ENCODE results near the gene ZDHHC20.
A peak's percentile ranks its signal among the peaks of the same experiment; 100 is the strongest.

ZDHHC20 gene

DNA sequence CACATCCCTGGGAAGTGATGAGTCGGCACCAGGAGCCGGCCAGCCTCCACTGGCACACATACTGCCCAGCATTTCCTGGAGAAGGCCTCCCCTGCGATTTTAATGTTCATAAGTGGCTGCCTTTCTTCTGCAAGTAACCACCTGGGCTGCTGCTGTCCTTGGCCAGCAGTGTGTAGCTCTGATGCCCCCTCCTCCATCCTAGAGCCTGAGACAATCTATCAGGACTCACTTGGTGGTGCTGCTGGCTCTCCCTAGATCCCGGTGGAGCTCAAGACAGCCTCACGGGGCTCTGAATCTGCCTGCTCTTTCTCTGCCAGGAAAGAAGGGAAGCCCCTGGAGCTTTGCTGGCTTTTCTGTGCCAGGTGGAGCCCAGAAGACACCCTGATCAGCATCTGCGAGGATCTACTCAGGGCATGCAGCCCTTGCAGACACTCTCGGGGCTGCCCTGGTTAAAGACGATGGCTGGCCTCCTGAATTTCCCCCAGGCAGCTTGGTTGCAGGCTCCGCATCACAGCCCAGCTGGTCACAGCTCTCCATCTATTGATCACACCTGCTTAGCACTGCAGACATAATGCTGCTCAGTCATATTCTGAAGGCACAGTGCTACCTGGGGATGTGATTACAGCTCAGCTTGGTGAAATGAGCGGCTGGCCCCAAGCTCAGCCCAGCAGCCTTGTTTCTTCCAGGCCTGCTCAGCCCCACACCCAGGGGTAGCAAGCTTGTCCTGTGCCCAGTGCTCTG, 122.3 kb downstream of the ZDHHC20 start:
- DNase-seq (ENCODE audit: low read depth): no peak
- H3K4me3 ChIP-seq (ENCODE audit: low read depth, low read length): no peak overlapping the region
- TF ChIP-seq, protein P1, sequence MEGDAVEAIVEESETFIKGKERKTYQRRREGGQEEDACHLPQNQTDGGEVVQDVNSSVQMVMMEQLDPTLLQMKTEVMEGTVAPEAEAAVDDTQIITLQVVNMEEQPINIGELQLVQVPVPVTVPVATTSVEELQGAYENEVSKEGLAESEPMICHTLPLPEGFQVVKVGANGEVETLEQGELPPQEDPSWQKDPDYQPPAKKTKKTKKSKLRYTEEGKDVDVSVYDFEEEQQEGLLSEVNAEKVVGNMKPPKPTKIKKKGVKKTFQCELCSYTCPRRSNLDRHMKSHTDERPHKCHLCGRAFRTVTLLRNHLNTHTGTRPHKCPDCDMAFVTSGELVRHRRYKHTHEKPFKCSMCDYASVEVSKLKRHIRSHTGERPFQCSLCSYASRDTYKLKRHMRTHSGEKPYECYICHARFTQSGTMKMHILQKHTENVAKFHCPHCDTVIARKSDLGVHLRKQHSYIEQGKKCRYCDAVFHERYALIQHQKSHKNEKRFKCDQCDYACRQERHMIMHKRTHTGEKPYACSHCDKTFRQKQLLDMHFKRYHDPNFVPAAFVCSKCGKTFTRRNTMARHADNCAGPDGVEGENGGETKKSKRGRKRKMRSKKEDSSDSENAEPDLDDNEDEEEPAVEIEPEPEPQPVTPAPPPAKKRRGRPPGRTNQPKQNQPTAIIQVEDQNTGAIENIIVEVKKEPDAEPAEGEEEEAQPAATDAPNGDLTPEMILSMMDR (IDR thresholded peaks at IDR 0.05; ENCODE audit: low read depth, low read length, missing control alignments): no peak
- in situ Hi-C loops (cut with HindIII; ENCODE audit: low sequenced_read_pairs): no loop called here

DNA sequence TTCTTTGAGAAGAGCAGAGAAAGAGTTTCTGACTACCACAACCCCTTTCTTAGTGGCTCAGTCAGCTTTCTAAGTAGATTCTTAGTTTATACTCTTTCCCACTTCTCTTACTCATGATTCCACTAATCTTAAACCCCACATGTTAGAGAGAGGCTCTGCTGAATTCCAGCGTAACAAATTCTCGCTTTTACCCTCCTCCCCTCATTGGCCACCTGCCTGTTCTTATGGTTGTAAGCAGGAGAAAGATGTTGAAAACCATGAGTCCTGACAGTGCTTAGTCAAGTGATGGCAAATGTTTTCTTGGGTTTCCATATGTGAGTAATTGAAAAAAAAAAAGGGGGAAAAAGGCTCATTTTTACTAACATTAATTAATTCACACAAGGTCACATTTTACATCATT, 125.9 kb downstream of the ZDHHC20 start:
- in situ Hi-C loops (cut with HindIII; ENCODE audit: low sequenced_read_pairs): no loop called here
- TF ChIP-seq, protein P1 (IDR thresholded peaks at IDR 0.05; ENCODE audit: low read depth, low read length, missing control alignments): no peak
- H3K4me3 ChIP-seq (ENCODE audit: low read depth, low read length): no peak overlapping the region
- no peak for DNase-seq (ENCODE audit: low read depth)

DNA sequence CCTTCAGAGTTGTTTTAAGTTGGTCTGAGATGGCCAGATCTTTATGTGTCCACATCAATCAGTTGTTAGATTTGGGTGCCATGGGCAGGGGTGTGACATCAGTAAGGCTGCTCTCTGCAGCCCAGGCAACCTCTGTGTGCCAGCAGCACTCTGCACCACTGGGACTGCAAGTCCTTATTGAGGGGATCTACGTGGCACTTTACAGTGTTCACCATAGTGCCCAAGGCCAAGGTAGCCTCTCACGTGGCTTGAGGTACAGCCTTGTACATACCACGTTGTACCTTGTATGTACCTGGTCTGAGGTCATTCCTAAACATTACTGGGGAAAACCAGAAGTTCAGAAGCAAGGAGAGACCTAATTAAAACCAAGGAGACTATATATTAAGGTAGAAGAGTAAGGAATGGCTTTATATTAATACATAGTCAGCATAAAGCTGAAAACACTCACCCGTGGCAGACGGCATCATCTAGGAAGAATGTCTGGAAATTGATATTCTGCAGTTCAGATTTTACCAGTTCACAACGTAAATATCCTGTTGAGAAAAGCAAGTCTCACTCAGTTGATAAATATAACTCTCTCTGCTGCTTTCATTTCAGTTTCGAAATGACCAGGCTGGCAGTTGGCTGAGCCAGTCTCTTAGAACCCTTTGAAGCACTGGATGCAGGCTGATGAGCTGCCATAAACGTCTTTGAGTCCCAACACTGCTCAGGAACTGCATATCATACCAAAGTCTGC, 128.8 kb downstream of the ZDHHC20 start:
- H3K4me3 ChIP-seq (ENCODE audit: low read depth, low read length): no peak overlapping the region
- in situ Hi-C loops (cut with HindIII; ENCODE audit: low sequenced_read_pairs): no loop called here
- DNase-seq (ENCODE audit: low read depth): no peak
- TF ChIP-seq, protein P1 (IDR thresholded peaks at IDR 0.05; ENCODE audit: low read depth, low read length, missing control alignments): no peak

DNA sequence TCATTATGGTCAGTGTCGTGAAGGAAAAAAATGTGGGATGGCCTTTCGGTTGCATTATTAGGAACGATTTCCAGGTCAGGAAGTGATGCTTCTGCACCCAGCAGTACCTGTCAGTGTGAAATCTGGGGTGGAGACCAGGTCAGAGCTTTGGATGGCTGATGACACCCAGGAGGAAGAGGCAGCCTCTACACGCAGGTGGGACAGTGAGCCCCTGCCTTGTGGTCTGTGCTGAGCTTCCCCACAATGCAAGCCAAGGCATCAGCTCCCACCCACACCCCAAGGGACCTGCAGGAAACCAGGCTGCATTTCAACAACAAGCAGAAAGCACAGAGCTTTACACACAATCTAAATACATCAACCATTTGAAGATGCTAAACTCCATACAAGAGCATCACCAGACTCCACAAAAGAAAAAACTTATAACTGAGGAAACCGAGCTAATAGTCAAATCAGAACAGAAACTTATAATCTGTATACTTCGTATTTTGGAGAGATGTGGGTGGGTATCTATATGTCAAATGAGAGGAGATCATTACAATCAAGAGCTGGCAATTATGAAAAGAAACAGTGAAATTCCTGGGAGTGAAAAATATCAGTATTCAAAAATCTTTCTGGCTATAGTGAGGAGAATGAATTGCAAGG, 130.1 kb downstream of the ZDHHC20 start:
- no peak overlapping the region for H3K4me3 ChIP-seq (ENCODE audit: low read depth, low read length)
- TF ChIP-seq, protein P1 (IDR thresholded peaks at IDR 0.05; ENCODE audit: low read depth, low read length, missing control alignments): no peak
- DNase-seq (ENCODE audit: low read depth): no peak
- in situ Hi-C loops (cut with HindIII; ENCODE audit: low sequenced_read_pairs): no loop called here

DNA sequence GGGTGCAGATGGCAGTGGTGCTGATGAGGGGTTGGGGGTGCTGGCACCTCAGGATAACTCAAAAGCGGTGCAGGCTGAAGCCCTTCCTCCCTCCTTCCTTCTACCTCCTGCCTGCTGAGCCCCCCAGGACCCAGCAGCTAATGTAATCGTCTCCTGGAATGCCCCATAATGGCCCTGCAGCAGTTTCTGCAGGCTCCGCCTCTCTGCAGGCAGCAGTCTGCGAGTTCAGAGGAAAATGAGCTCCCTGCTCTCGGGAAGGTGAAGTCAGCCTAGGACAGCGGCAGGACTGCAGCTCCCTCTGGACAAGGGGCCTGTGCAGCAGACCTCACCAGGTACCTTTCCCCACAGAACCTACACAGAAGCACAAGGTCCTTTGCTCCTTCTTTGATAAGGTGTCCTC, 130.9 kb downstream of the ZDHHC20 start:
- TF ChIP-seq, protein P1 (IDR thresholded peaks at IDR 0.05; ENCODE audit: low read depth, low read length, missing control alignments): no peak

DNA sequence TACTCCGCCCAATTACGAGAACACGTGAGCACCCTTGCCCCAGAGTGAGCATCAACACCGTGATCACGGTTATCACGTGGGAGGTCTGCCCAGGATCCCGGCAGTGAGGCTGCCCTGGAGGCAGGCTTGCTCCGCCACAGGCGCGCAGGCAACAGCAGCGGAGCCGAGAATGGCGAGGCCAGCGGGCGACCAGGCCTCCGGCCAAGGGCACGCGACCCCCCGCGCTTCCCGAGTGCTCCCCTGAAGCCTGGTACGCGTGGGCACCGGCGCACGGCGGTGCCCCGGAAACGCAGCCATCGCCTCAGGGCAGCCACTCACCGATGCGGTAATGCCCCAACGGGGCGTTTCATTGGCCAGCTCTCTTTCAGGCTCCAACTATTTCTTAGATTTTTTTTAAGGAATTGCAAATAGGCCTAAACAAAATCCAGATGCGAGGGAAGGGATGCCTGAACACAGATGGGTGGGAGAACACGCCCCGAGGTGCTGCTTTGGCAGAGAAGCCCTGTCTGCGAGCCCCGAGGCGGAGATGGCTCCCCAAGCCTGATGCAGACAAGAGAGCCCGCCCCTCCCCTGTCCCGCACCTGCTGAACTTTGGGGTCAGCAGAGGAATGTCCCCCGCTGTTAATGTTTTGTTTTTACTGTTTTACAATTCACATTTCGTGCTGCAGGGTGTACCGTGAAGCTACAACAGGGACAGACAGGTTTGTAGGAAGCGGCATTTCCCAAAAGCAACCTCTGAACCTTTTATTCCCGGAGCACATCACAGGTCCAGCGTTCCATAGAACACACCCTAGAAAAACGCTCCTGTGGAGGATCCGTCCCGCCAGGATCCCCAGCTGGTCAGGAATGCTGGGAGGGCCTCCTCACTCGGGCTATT, 132.7 kb downstream of the ZDHHC20 start:
- TF ChIP-seq, protein P1 (IDR thresholded peaks at IDR 0.05; ENCODE audit: low read depth, low read length, missing control alignments): no peak
- in situ Hi-C loops (cut with HindIII; ENCODE audit: low sequenced_read_pairs): no loop called here
- H3K4me3 ChIP-seq (ENCODE audit: low read depth, low read length): peak overlapping the region; percentile 38
- peak; percentile 5 for DNase-seq (ENCODE audit: low read depth)

More for the DNA sequence above, 130.9 kb downstream of the ZDHHC20 start:
- in situ Hi-C loops (cut with HindIII; ENCODE audit: low sequenced_read_pairs): no loop called here
- H3K4me3 ChIP-seq (ENCODE audit: low read depth, low read length): no peak overlapping the region
- DNase-seq (ENCODE audit: low read depth): no peak
